ENCODE measurements around the gene DIS3L2. TPM values are rescaled to one million over a fixed set of nuclear protein-coding genes. Genes with fewer than 3 reads are reported as not detected.

Gene DIS3L2
- total and polyA plus RNA-seq, 2 of the 8 experiments (the other 6 are each of a cell fraction or from before 2014, with no cell fraction given) = 11.5 to 21.6 TPM

GRCh38 chr2:231957913-231958763 is 3.4 kb upstream of the DIS3L2 start:
- H3K9me3 ChIP-seq (ENCODE audit: insufficient read depth in 2 of 2, low read depth in 1 of 2, low read length in 1 of 2) = no peaks in the 10 kb centered on the region
- H3K4me2 ChIP-seq (ENCODE audit: insufficient read depth in 1 of 2, low read depth in 2 of 2, low read length in 2 of 2) = no peak overlapping the region
- ChIA-PET POLR2A (ENCODE audit: partially characterized antibody) (no interaction called here), CTCF (ENCODE audit: partially characterized antibody) (interaction anchor here (0.6 to 1.2 kb wide), 2 partner anchors 22 to 133 kb away, joined by 3 read pairs; no protein-coding TSS in a partner anchor)
- H3K4me3 ChIP-seq (ENCODE audit: extremely low read depth in 1 of 4, insufficient read depth in 2 of 4, low read depth in 3 of 4, low read length in 4 of 4) = no peak overlapping the region
- H2BK120ac ChIP-seq (replicated peaks; ENCODE audit: low read depth, low read length) = no peak overlapping the region
- peaks cover 0 to 3% (median 0%) of the 10 kb centered on the region in 4 experiments; a peak in 1 of 7 replicates for H3K27me3 ChIP-seq (replicated peaks in 1 of 4; ENCODE audit: control insufficient read depth in 3 of 4, extremely low read depth in 1 of 4, insufficient read depth in 3 of 4, low read length in 3 of 4)
- DNase-seq (ENCODE audit: low read depth in 1 of 2, low spot score in 2 of 2) (no peak), FAIRE-seq (no peak)
- WGBS, 2 experiments (ENCODE audit: extremely low coverage in 1 of 2, insufficient coverage in 1 of 2, insufficient read length in 1 of 2, insufficient replicate concordance in 2 of 2, low coverage in 1 of 2, low lambda C conversion rate in 2 of 2, missing lambda C conversion rate in 1 of 2) = 82% methylated on average over 4 of the region's 4 CpGs; no CpG with 5 or more reads in 1 of the 2 experiments
- H3K36me3 ChIP-seq (ENCODE audit: control insufficient read depth in 2 of 4, insufficient read depth in 4 of 4, low read length in 3 of 4) = no peaks in the 10 kb centered on the region
- no peak overlapping the region for H3K56ac ChIP-seq (replicated peaks; ENCODE audit: insufficient read length, low read depth, low read length)
- H3K4me1 ChIP-seq (replicated peaks in 1 of 4; ENCODE audit: control insufficient read depth in 3 of 4, insufficient read depth in 4 of 4, low read length in 3 of 4) = peaks cover 0 to 4% (median 1%) of the 10 kb centered on the region in 4 experiments; a peak in 2 of 7 replicates
- H3K23me2 ChIP-seq (ENCODE audit: low read depth, low read length) = peaks cover 7% of the 10 kb centered on the region; the same call in 1 of the 2 replicates
- no peak overlapping the region for H2AFZ ChIP-seq (ENCODE audit: low read length)
- H3K18ac ChIP-seq (ENCODE audit: extremely low read depth, low read length) = no peak overlapping the region
- no peak overlapping the region for H3K23ac ChIP-seq (ENCODE audit: insufficient read length)
- no peak overlapping the region for H4K5ac ChIP-seq (ENCODE audit: insufficient read length, low read depth, low read length)
- H2BK15ac ChIP-seq (ENCODE audit: low read length) = no peak overlapping the region
- no peaks in the 10 kb centered on the region for H4K20me1 ChIP-seq (replicated peaks in 1 of 2; ENCODE audit: control insufficient read depth in 1 of 2, insufficient read depth in 2 of 2, low read length in 2 of 2)
- no peak overlapping the region for H3K4ac ChIP-seq (replicated peaks; ENCODE audit: insufficient read length, low read depth, low read length)
- no peak overlapping the region for H4K91ac ChIP-seq (replicated peaks; ENCODE audit: insufficient read length, low read length)
- no peak overlapping the region for H3K14ac ChIP-seq (ENCODE audit: insufficient read length)
- no peak overlapping the region for H3K9ac ChIP-seq (replicated peaks in 1 of 4; ENCODE audit: extremely low read depth in 1 of 4, low read depth in 3 of 4, low read length in 3 of 4)
- H3K79me2 ChIP-seq (ENCODE audit: control insufficient read depth in 1 of 2, insufficient read depth in 2 of 2, low read length in 2 of 2) = peaks cover 0 to 6% of the 10 kb centered on the region in 2 experiments; a peak in 2 of 4 replicates
- no peak overlapping the region for H2BK20ac ChIP-seq (ENCODE audit: low read length)
- no peak overlapping the region for H2BK5ac ChIP-seq (ENCODE audit: low read depth, low read length)
- H4K8ac ChIP-seq (ENCODE audit: extremely low read depth, insufficient read depth, low read length) = no peak overlapping the region
- no peak overlapping the region for H2AK5ac ChIP-seq (ENCODE audit: low read depth, low read length)
- no peaks in the 10 kb centered on the region for H3K79me1 ChIP-seq (ENCODE audit: low read depth, low read length)
- H3K27ac ChIP-seq (ENCODE audit: low read depth, low read length) = no peak overlapping the region
- H2BK12ac ChIP-seq (ENCODE audit: low read depth, low read length) = no peak overlapping the region
- no peak for TF ChIP-seq MAFK (IDR thresholded peaks at IDR 0.05; ENCODE audit: low read depth, low read length)
- no peak for TF ChIP-seq FOSL1 (IDR thresholded peaks at IDR 0.05; ENCODE audit: insufficient read depth, low read depth, low read length)
- no peak for TF ChIP-seq ATF2 (IDR thresholded peaks at IDR 0.05; ENCODE audit: low read length)
- no peak for TF ChIP-seq KDM1A (IDR thresholded peaks at IDR 0.05; ENCODE audit: borderline replicate concordance, low read length)
- TF ChIP-seq RFX5 (IDR thresholded peaks at IDR 0.05; ENCODE audit: borderline replicate concordance, low read depth, low read length) = no peak
- TF ChIP-seq EZH2 (IDR thresholded peaks at IDR 0.05; ENCODE audit: low read depth, low read length, severe bottlenecking) = no peak
- TF ChIP-seq SP4 (IDR thresholded peaks at IDR 0.05; ENCODE audit: low read length) = no peak
- TF ChIP-seq TBP (IDR thresholded peaks at IDR 0.05; ENCODE audit: low read depth, low read length) = no peak
- TF ChIP-seq SP2 (IDR thresholded peaks at IDR 0.05; ENCODE audit: low read length) = no peak

Measured in H1 (cell line).